Loucy (cell line): ENCODE measurements around the gene PPM1M.

Experiments used
- EZH2phosphoT487 ChIP-seq: fragments of 200-600 bp; IDR thresholded peaks from 2 replicates; pipeline ENCODE4 v1.6.1; 2018; ENCODE audit warnings: antibody characterized with exemption, mild to moderate bottlenecking, moderate library complexity, borderline replicate concordance
- TF ChIP-seq, protein P1 (sequence below): fragments of 200-600 bp; sonication (generic); conservative IDR thresholded peaks from 2 replicates; pipeline ENCODE4 v1.5.1; 2014; ENCODE audit warnings: mild to moderate bottlenecking, antibody characterized with exemption, low read length

- TF ChIP-seq, protein P1, sequence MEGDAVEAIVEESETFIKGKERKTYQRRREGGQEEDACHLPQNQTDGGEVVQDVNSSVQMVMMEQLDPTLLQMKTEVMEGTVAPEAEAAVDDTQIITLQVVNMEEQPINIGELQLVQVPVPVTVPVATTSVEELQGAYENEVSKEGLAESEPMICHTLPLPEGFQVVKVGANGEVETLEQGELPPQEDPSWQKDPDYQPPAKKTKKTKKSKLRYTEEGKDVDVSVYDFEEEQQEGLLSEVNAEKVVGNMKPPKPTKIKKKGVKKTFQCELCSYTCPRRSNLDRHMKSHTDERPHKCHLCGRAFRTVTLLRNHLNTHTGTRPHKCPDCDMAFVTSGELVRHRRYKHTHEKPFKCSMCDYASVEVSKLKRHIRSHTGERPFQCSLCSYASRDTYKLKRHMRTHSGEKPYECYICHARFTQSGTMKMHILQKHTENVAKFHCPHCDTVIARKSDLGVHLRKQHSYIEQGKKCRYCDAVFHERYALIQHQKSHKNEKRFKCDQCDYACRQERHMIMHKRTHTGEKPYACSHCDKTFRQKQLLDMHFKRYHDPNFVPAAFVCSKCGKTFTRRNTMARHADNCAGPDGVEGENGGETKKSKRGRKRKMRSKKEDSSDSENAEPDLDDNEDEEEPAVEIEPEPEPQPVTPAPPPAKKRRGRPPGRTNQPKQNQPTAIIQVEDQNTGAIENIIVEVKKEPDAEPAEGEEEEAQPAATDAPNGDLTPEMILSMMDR: no peak
- no peak for TF ChIP-seq EZH2phosphoT487
Measured at GRCh38 chr3:52238193-52238760, 7.3 kb upstream of the PPM1M start.
